ENCODE results near the gene APP. TPM values are rescaled to one million over a fixed set of nuclear protein-coding genes. Genes with fewer than 3 reads are reported as not detected.
"Not testable (repeated sequence)": the region's sequence is repeated elsewhere in the genome, so short reads cannot be mapped to it uniquely, and the experiment has no call there.

Gene APP
- total RNA-seq, 1 donor from 2014 or later, result 1,326 TPM

GRCh38 chr21:26164311-26164710, 6.3 kb downstream of the APP start:
- DNase-seq (ENCODE audit: low read depth in 2 of 2), result no peak

GRCh38 chr21:26162081-26162480, 8.5 kb downstream of the APP start:
- DNase-seq (ENCODE audit: low read depth in 2 of 2), result no peak

GRCh38 chr21:26159869-26160268, 10.7 kb downstream of the APP start:
- peak in 1 of 2 donors; percentile 70 for DNase-seq (ENCODE audit: low read depth in 2 of 2)

GRCh38 chr21:26157801-26158200, 12.8 kb downstream of the APP start:
- DNase-seq (ENCODE audit: low read depth in 2 of 2), result no peak

GRCh38 chr21:26154753-26155152, 15.8 kb downstream of the APP start:
- DNase-seq (ENCODE audit: low read depth in 2 of 2), result no peak

GRCh38 chr21:26153758-26154157, 16.8 kb downstream of the APP start:
- no peak for DNase-seq (ENCODE audit: low read depth in 2 of 2)

GRCh38 chr21:26148840-26149354, 21.7 kb downstream of the APP start:
- peak in 1 of 2 donors; percentile 51 for DNase-seq (ENCODE audit: low read depth in 2 of 2)

- peak in 1 of 2 donors; percentile 50 for DNase-seq (ENCODE audit: low read depth in 2 of 2)
These were observed 22.3 kb downstream of the APP start for GRCh38 chr21:26148071-26148839.

GRCh38 chr21:26147535-26147934, 23.0 kb downstream of the APP start:
- no peak for DNase-seq (ENCODE audit: low read depth in 2 of 2)

- DNase-seq (ENCODE audit: low read depth in 2 of 2), result no peak
These were observed 23.9 kb downstream of the APP start for GRCh38 chr21:26146681-26147080.

GRCh38 chr21:26144031-26144430, 26.5 kb downstream of the APP start:
- DNase-seq (ENCODE audit: low read depth in 2 of 2), result no peak

- no peak for DNase-seq (ENCODE audit: low read depth in 2 of 2)
These were observed 28.2 kb downstream of the APP start for GRCh38 chr21:26142363-26142762.

GRCh38 chr21:26140926-26141325, 29.6 kb downstream of the APP start:
- peak in 1 of 2 donors; percentile 25 for DNase-seq (ENCODE audit: low read depth in 2 of 2)

- DNase-seq (ENCODE audit: low read depth in 2 of 2), result peak; percentile 92 to 100
These were observed 30.4 kb downstream of the APP start for GRCh38 chr21:26140164-26140579.

- no peak for DNase-seq (ENCODE audit: low read depth in 2 of 2)
These were observed 31.8 kb downstream of the APP start for GRCh38 chr21:26138615-26139257.

- DNase-seq (ENCODE audit: low read depth in 2 of 2), result peak; percentile 17 to 42
These were observed 33.0 kb downstream of the APP start for GRCh38 chr21:26137379-26138060.

- DNase-seq (ENCODE audit: low read depth in 2 of 2), result no peak
These were observed 33.9 kb downstream of the APP start for GRCh38 chr21:26136671-26137070.

GRCh38 chr21:26135520-26135919, 35.0 kb downstream of the APP start:
- DNase-seq (ENCODE audit: low read depth in 2 of 2), result no peak

- no peak for DNase-seq (ENCODE audit: low read depth in 2 of 2)
These were observed 39.0 kb downstream of the APP start for GRCh38 chr21:26131554-26131953.

- DNase-seq (ENCODE audit: low read depth in 2 of 2), result not testable (repeated sequence)
These were observed 39.5 kb downstream of the APP start for GRCh38 chr21:26131053-26131452.

- DNase-seq (ENCODE audit: low read depth in 2 of 2), result peak; percentile 20 to 78
These were observed 40.2 kb downstream of the APP start for GRCh38 chr21:26130249-26130881.

GRCh38 chr21:26127918-26128317, 42.7 kb downstream of the APP start:
- DNase-seq (ENCODE audit: low read depth in 2 of 2), result peak; percentile 64 to 76
